Neural crest cell (in vitro differentiated cells): ENCODE measurements around the gene BIRC2. TPM values are rescaled to one million over a fixed set of nuclear protein-coding genes. Genes with fewer than 3 reads are reported as not detected.

Experiments
- DNase-seq: peaks from one replicate; pipeline ENCODE4 v3.0.0; 2021; ENCODE audit warnings: low read depth, mixed read lengths, low spot score
- H3K27ac Mint-ChIP-seq: one replicate; pipeline ENCODE4 v1.8.0; 2021; ENCODE audit warnings: mild to moderate bottlenecking, mixed read lengths; ENCODE audit not compliant: unreplicated experiment
- H3K27me3 Mint-ChIP-seq: 2 replicates; pipeline ENCODE4 v1.8.0; 2021; ENCODE audit warnings: low read depth, mild to moderate bottlenecking, mixed read lengths
- H3K36me3 Mint-ChIP-seq: 2 replicates; pipeline ENCODE4 v1.8.0; 2021; ENCODE audit warnings: low read depth, mild to moderate bottlenecking, mixed read lengths
- H3K4me1 Mint-ChIP-seq: 2 replicates; pipeline ENCODE4 v1.8.0; 2021; ENCODE audit warnings: mixed read lengths
- H3K4me3 Mint-ChIP-seq: one replicate; pipeline ENCODE4 v1.8.0; 2021; ENCODE audit warnings: mild to moderate bottlenecking, mixed read lengths
- H3K9me3 Mint-ChIP-seq: 2 replicates; pipeline ENCODE4 v1.8.0; 2021; ENCODE audit warnings: mixed read lengths
- CTCF ChIP-seq: fragments of 200-600 bp; sonication (generic); conservative IDR thresholded peaks from 2 replicates; pipeline ENCODE4 v1.5.0; 2021; ENCODE audit warnings: antibody characterized with exemption, mild to moderate bottlenecking
- total RNA-seq: library from RNA; stranded (reverse); gene quantifications from 2 replicates; pipeline ENCODE4 v1.2.1, GENCODE V29; 2021

BIRC2 gene
- total RNA-seq, 1 donor from 2014 or later, result 42.6 TPM

GRCh38 chr11:102396708-102397563, 49.9 kb downstream of the BIRC2 start:
- no peak for TF ChIP-seq CTCF
- Mint-ChIP-seq H3K9me3 (no peaks in the 10 kb centered on the region), H3K4me1 (no peaks in the 10 kb centered on the region), H3K4me3 (no peak overlapping the region), H3K27me3 (no peaks in the 10 kb centered on the region), H3K27ac (no peak overlapping the region), H3K36me3 (peaks cover 20% of the 10 kb centered on the region)
- no peak for DNase-seq

GRCh38 chr11:102398297-102398696, 51.3 kb downstream of the BIRC2 start:
- peaks cover 20% of the 10 kb centered on the region for H3K36me3 Mint-ChIP-seq
- H3K4me1 Mint-ChIP-seq, result no peaks in the 10 kb centered on the region
- no peak overlapping the region for H3K4me3 Mint-ChIP-seq
- peak overlapping the region; percentile 87 for H3K27ac Mint-ChIP-seq
- TF ChIP-seq CTCF, result no peak
- no peaks in the 10 kb centered on the region for H3K27me3 Mint-ChIP-seq
- no peaks in the 10 kb centered on the region for H3K9me3 Mint-ChIP-seq
- DNase-seq, result no peak

GRCh38 chr11:102399189-102399588, 52.2 kb downstream of the BIRC2 start:
- no peaks in the 10 kb centered on the region for H3K9me3 Mint-ChIP-seq
- TF ChIP-seq CTCF, result no peak
- peaks cover 4% of the 10 kb centered on the region for H3K4me1 Mint-ChIP-seq
- no peak for DNase-seq
- no peak overlapping the region for H3K27ac Mint-ChIP-seq
- peaks cover 23% of the 10 kb centered on the region for H3K36me3 Mint-ChIP-seq
- no peak overlapping the region for H3K4me3 Mint-ChIP-seq
- no peaks in the 10 kb centered on the region for H3K27me3 Mint-ChIP-seq

DNA sequence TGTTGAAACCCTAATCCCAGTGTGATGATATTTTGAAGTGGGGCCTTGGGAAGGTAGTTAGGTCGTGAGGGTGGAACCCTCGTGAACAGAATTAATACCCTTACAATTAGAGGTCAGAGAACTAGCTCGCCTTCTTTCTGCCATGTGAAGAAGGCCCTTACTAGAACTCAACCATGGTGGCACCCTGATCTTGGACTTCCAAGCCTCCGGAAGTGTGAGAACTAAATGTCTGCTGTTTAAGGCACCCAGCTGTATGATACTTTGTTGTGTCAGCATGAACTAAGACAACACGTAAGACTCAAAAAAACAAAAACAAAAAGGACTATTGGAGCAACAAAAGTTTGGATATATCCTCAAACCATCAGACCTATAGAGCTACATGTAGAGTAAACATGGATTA, 53.6 kb downstream of the BIRC2 start:
- no peak for TF ChIP-seq CTCF
- Mint-ChIP-seq H3K4me1 (peaks cover 4% of the 10 kb centered on the region), H3K9me3 (no peaks in the 10 kb centered on the region), H3K27ac (no peak overlapping the region), H3K4me3 (no peak overlapping the region), H3K36me3 (peaks cover 23% of the 10 kb centered on the region), H3K27me3 (no peaks in the 10 kb centered on the region)
- no peak for DNase-seq

GRCh38 chr11:102401905-102402304, 54.9 kb downstream of the BIRC2 start:
- DNase-seq, result no peak
- Mint-ChIP-seq H3K36me3 (peaks cover 27% of the 10 kb centered on the region), H3K9me3 (no peaks in the 10 kb centered on the region)

More at GRCh38 chr11:102401905-102402304, 54.9 kb downstream of the BIRC2 start:
- H3K27ac Mint-ChIP-seq, result peak overlapping the region; percentile 13
- H3K4me1 Mint-ChIP-seq, result peaks cover 6% of the 10 kb centered on the region
- no peaks in the 10 kb centered on the region for H3K27me3 Mint-ChIP-seq
- no peak overlapping the region for H3K4me3 Mint-ChIP-seq
- TF ChIP-seq CTCF, result no peak
